Caco-2 (cell line): ENCODE results near the gene ADO. TPM values are rescaled to one million over a fixed set of nuclear protein-coding genes. Genes with fewer than 3 reads are reported as not detected.

ENCODE experiments used
- BruUV-seq: library from RNA; stranded (reverse); fragments of 400-500 nt; replicated peaks from 2 replicates; lab custom pipeline; 2021; lab: Mats Ljungman, UMichigan
- CTCF ChIA-PET: fragments of 300-600 bp; sonication (Branson Sonifier 250); formaldehyde crosslinking; loops from one replicate; lab custom pipeline; 2022; ENCODE audit warnings: antibody characterized with exemption; lab: Charles Lee
- POLR2A ChIA-PET: fragments of 300-600 bp; sonication (Branson Sonifier 250); formaldehyde crosslinking; loops from one replicate; lab custom pipeline; 2022; ENCODE audit warnings: antibody characterized with exemption; lab: Charles Lee
- DNase-seq, 2 experiments: peaks; one replicate each; pipeline versions ENCODE4 v3.0.0 to v3.0.0-alpha.2; 2020 to 2022
- H3K27me3 ChIP-seq: replicated peaks from 2 replicates; pipeline ENCODE4 v1.6.0; 2011; ENCODE audit warnings: low read length; ENCODE audit not compliant: control insufficient read depth, insufficient read depth
- H3K36me3 ChIP-seq: 2 replicates; pipeline ENCODE4 v1.5.1; 2011; ENCODE audit warnings: low read length; ENCODE audit not compliant: control insufficient read depth, insufficient read depth
- H3K4me1 ChIP-seq: fragments of 250-450 bp; sonication (Bioruptor Pico); 2 replicates; pipeline ENCODE4 v1.5.1; 2020; ENCODE audit warnings: mild to moderate bottlenecking
- H3K4me3 ChIP-seq: 2 replicates; pipeline ENCODE4 v1.5.1; 2011; ENCODE audit warnings: low read depth, mild to moderate bottlenecking, control low read depth, low read length
- H3K9me3 ChIP-seq: fragments of 250-450 bp; sonication (Bioruptor Pico); 2 replicates; pipeline ENCODE4 v1.5.1; 2020; ENCODE audit warnings: mild to moderate bottlenecking, moderate library complexity
- H3K27ac Mint-ChIP-seq: one replicate; pipeline ENCODE4 v1.8.0; 2022; ENCODE audit warnings: mixed read lengths; ENCODE audit not compliant: unreplicated experiment
- H3K27me3 Mint-ChIP-seq: one replicate; pipeline ENCODE4 v1.8.0; 2022; ENCODE audit warnings: mixed read lengths; ENCODE audit not compliant: insufficient read depth, unreplicated experiment
- H3K36me3 Mint-ChIP-seq: one replicate; pipeline ENCODE4 v1.8.0; 2022; ENCODE audit warnings: mild to moderate bottlenecking, mixed read lengths; ENCODE audit not compliant: insufficient read depth, unreplicated experiment
- H3K4me1 Mint-ChIP-seq: one replicate; pipeline ENCODE4 v1.8.0; 2022; ENCODE audit warnings: low read depth, mixed read lengths; ENCODE audit not compliant: unreplicated experiment
- H3K4me3 Mint-ChIP-seq: one replicate; pipeline ENCODE4 v1.8.0; 2022; ENCODE audit warnings: mild to moderate bottlenecking, moderate library complexity, mixed read lengths; ENCODE audit not compliant: unreplicated experiment
- H3K9me3 Mint-ChIP-seq: one replicate; pipeline ENCODE4 v1.8.0; 2022; ENCODE audit warnings: mixed read lengths; ENCODE audit not compliant: unreplicated experiment
- intact Hi-C: fragments of 100-400 bp; cut with micrococcal nuclease; formaldehyde crosslinking; loops from one replicate; pipeline ENCODE4 v1.10.0; 2022; ENCODE audit not compliant: unreplicated experiment
- total RNA-seq: library from RNA; stranded (reverse); gene quantifications from 2 replicates; pipeline ENCODE4 v1.2.3, GENCODE V29; 2022
- TF ChIP-seq, protein P1 (sequence below), 2 experiments: fragments of 200-600 bp in 1 of 2; IDR thresholded peaks; 1 replicate in 1 of 2; 2 replicates in 1 of 2; pipeline versions ENCODE4 v1.5.1 to v1.8.0; 2011 to 2022; ENCODE audit warnings: antibody characterized with exemption in 1 of 2, control low read depth in 1 of 2, inconsistent platforms in 1 of 2, low read depth in 1 of 2, low read length in 1 of 2, mild to moderate bottlenecking in 1 of 2, moderate library complexity in 1 of 2; ENCODE audit not compliant: insufficient read depth in 1 of 2, severe bottlenecking in 1 of 2, unreplicated experiment in 1 of 2

Gene ADO
- total RNA-seq, 1 experiment from 2014 or later = 34.1 TPM

DNA sequence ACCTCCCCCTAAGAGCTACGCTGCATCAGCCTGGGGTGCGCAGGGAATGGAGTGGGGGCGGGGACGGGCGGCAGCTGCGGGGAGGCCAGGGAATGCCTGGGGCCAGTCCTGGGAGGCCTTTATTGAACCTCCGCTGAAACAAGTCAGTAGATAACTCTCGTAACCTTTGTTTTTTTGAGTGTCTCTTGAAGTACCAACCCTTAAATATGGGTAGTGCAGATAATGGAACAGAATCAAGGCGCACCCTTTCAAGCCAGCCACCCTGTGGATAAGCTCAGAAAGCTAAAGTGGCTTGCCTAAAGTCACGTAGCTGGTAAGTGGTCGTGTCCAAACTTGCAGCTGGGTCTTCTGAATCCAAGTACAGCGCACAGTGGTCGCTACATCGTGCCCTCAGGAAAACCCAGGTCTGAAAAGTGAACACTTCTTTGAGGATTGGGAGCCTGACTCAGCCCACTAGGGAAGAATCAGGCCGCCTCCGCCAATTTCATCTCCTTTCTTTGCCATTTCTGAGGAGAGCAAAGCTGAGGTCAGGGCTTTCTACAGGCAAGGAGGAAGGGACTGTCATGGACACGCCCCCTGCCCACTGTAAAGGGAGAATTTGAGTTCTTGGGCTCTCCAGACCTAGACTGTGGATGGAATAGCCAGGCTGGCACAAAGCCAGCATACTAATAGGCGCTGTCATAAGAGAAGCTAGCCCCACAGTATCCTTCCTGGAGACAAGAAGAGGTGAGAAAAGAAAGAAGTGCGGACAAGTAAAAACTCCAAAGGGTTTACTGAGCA lies 14.8 kb downstream of the ADO start:
- Histone ChIP-seq H3K36me3 (no peaks in the 10 kb centered on the region), H3K9me3 (no peaks in the 10 kb centered on the region), H3K4me1 (peaks cover 17% of the 10 kb centered on the region), H3K27me3 (peaks cover 11% of the 10 kb centered on the region), H3K4me3 (no peak overlapping the region)
- TF ChIP-seq, protein P1, sequence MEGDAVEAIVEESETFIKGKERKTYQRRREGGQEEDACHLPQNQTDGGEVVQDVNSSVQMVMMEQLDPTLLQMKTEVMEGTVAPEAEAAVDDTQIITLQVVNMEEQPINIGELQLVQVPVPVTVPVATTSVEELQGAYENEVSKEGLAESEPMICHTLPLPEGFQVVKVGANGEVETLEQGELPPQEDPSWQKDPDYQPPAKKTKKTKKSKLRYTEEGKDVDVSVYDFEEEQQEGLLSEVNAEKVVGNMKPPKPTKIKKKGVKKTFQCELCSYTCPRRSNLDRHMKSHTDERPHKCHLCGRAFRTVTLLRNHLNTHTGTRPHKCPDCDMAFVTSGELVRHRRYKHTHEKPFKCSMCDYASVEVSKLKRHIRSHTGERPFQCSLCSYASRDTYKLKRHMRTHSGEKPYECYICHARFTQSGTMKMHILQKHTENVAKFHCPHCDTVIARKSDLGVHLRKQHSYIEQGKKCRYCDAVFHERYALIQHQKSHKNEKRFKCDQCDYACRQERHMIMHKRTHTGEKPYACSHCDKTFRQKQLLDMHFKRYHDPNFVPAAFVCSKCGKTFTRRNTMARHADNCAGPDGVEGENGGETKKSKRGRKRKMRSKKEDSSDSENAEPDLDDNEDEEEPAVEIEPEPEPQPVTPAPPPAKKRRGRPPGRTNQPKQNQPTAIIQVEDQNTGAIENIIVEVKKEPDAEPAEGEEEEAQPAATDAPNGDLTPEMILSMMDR (IDR thresholded peaks at IDR 0.05; ENCODE audit: insufficient read depth in 1 of 2, low read depth in 1 of 2, low read length in 1 of 2, severe bottlenecking in 1 of 2, unreplicated experiment in 1 of 2) = no peak
- Mint-ChIP-seq H3K27me3 (peaks cover 36% of the 10 kb centered on the region), H3K36me3 (peaks cover 16% of the 10 kb centered on the region), H3K4me3 (no peak overlapping the region), H3K9me3 (no peaks in the 10 kb centered on the region), H3K4me1 (peaks cover 20% of the 10 kb centered on the region), H3K27ac (no peak overlapping the region)
- no peak for DNase-seq
- no TSS peak for BruUV-seq
- ChIA-PET CTCF (interaction anchor here (1.2 to 1.7 kb wide), 3 partner anchors 209 to 338 kb away, joined by 3 to 38 read pairs (median 6); no protein-coding TSS in a partner anchor), POLR2A (no interaction called here)
- intact Hi-C loops = loop anchor here (5.0 to 10.0 kb wide), 4 partner anchors 72 to 982 kb away; partner anchors contain the start of gene RTKN2

DNA sequence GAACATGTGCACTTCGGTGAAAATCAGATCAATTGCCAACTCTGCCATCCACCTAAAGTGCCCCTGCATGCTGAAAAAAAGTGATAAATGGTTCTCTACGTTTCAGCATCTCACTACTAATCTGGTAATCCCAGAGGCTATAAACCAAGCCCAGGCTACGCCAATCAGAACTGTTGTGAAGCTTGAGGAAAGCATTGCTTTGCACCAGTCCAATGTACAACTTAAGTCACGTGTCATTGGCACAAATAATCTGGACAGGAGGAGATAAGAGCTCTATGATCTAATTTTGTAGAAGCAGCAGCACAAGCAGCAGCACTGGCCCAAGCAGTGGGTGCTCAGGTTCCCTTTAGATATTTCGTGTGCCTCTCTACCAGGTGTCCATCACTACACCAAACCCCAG lies 16.1 kb downstream of the ADO start:
- Histone ChIP-seq H3K4me3 (no peak overlapping the region), H3K27me3 (peaks cover 3% of the 10 kb centered on the region; the same call in 1 of the 2 replicates), H3K4me1 (peaks cover 10% of the 10 kb centered on the region), H3K9me3 (no peaks in the 10 kb centered on the region), H3K36me3 (no peaks in the 10 kb centered on the region)
- Mint-ChIP-seq H3K4me1 (peaks cover 18% of the 10 kb centered on the region), H3K4me3 (no peak overlapping the region), H3K27me3 (peaks cover 25% of the 10 kb centered on the region), H3K9me3 (no peaks in the 10 kb centered on the region), H3K27ac (no peak overlapping the region), H3K36me3 (peaks cover 14% of the 10 kb centered on the region)
- ChIA-PET POLR2A (no interaction called here), CTCF (no interaction called here)
- no TSS peak for BruUV-seq
- no peak for DNase-seq
- intact Hi-C loops = no loop called here
- TF ChIP-seq, protein P1 (IDR thresholded peaks at IDR 0.05; ENCODE audit: insufficient read depth in 1 of 2, low read depth in 1 of 2, low read length in 1 of 2, severe bottlenecking in 1 of 2, unreplicated experiment in 1 of 2) = no peak

DNA sequence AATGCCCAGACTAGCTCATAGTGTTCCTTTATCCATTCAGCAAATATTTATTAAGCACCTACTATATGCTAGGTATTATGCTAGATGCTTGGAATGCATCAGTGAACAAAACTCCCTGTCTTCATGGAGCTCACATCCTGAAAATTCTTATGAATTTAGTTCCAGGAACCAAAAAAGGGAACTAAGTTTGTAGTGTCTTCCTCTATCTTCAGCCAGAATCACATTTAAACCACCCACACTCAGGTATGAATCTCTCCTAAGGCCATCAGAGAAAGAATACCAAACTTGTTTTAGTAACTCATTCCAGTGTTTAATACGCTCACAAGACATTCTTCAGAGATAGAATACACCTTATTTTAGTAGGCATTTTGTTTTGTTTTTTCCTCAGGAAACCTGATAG lies 21.8 kb downstream of the ADO start:
- Histone ChIP-seq H3K9me3 (no peaks in the 10 kb centered on the region), H3K36me3 (no peaks in the 10 kb centered on the region), H3K4me1 (no peaks in the 10 kb centered on the region), H3K4me3 (no peak overlapping the region), H3K27me3 (peaks cover 2% of the 10 kb centered on the region; the same call in 1 of the 2 replicates)
- ChIA-PET POLR2A (no interaction called here), CTCF (interaction anchor here (1.0 kb wide), 1 partner anchor 8 kb away, joined by 4 read pairs; no protein-coding TSS in a partner anchor)
- no peaks in the 10 kb centered on the region for H3K9me3 Mint-ChIP-seq
- H3K4me3 Mint-ChIP-seq = no peak overlapping the region
- no TSS peak for BruUV-seq
- DNase-seq = no peak
- no peak overlapping the region for H3K27ac Mint-ChIP-seq
- no peaks in the 10 kb centered on the region for H3K4me1 Mint-ChIP-seq
- H3K36me3 Mint-ChIP-seq = no peaks in the 10 kb centered on the region
- peaks cover 10% of the 10 kb centered on the region for H3K27me3 Mint-ChIP-seq
- TF ChIP-seq, protein P1 (IDR thresholded peaks at IDR 0.05; ENCODE audit: insufficient read depth in 1 of 2, low read depth in 1 of 2, low read length in 1 of 2, severe bottlenecking in 1 of 2, unreplicated experiment in 1 of 2) = no peak
- intact Hi-C loops = no loop called here
